ENCODE measurements around the gene GULP1. TPM values are rescaled to one million over a fixed set of nuclear protein-coding genes. Genes with fewer than 3 reads are reported as not detected.
A peak's percentile ranks its signal among the peaks of the same experiment; 100 is the strongest.

GULP1 gene
- polyA plus RNA-seq, 4 donors: 7.1 to 33.7 (median 18.9) TPM

- H3K27ac ChIP-seq (ENCODE audit: low read depth in 1 of 3, low read length in 2 of 3): no peak overlapping the region
- peaks cover 0 to 11% (median 0%) of the 10 kb centered on the region in 3 donors for H3K36me3 ChIP-seq (ENCODE audit: control insufficient read depth in 3 of 3, insufficient read depth in 2 of 3, low read depth in 1 of 3, low read length in 3 of 3)
- no peak overlapping the region for H3K4me3 ChIP-seq (ENCODE audit: low read depth in 1 of 3, low read length in 3 of 3)
- peak in 1 of 2 donors; percentile 1 for DNase-seq
- FAIRE-seq: peak; percentile 89
- H3K27me3 ChIP-seq (ENCODE audit: control insufficient read depth in 3 of 3, insufficient read depth in 3 of 3, low read length in 3 of 3): no peaks in the 10 kb centered on the region
- WGBS, 3 donors: 79 to 96% (median 85%) methylated on average over 1 of the region's 1 CpG
- H3K9me3 ChIP-seq (ENCODE audit: control insufficient read depth in 2 of 2, insufficient read depth in 1 of 2, low read depth in 1 of 2, low read length in 1 of 2): peaks cover 0 to 14% of the 10 kb centered on the region in 2 donors
- no peaks in the 10 kb centered on the region for H3K4me1 ChIP-seq (ENCODE audit: control insufficient read depth in 3 of 3, insufficient read depth in 2 of 3, low read depth in 1 of 3, low read length in 2 of 3)
Measured at GRCh38 chr2:188381614-188382013, 89.9 kb downstream of the GULP1 start.

DNA sequence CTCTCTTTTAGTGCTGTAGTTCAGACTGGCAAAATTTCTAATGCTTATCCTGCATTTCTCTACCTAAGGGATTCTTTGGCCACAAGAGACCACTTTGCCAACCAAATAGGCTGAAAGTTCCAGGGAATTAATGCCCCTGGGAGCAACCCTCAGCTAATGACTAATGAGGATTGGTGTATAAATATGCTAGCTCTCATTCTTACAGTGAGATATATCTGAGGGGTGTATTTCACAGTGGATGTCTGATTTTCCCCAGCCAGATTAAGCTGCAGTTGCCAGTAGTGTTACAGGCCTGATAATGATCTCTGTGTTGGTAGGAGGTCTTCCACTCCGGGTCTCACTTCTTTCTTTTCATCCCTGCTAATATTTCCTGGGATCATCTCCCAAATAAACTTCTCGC, 90.4 kb downstream of the GULP1 start:
- Histone ChIP-seq H3K9me3 (ENCODE audit: control insufficient read depth in 2 of 2, insufficient read depth in 1 of 2, low read depth in 1 of 2, low read length in 1 of 2) (peaks cover 0 to 14% of the 10 kb centered on the region in 2 donors), H3K27ac (ENCODE audit: low read depth in 1 of 3, low read length in 2 of 3) (no peak overlapping the region), H3K36me3 (ENCODE audit: control insufficient read depth in 3 of 3, insufficient read depth in 2 of 3, low read depth in 1 of 3, low read length in 3 of 3) (peaks cover 0 to 13% (median 0%) of the 10 kb centered on the region in 3 donors), H3K4me3 (ENCODE audit: low read depth in 1 of 3, low read length in 3 of 3) (no peak overlapping the region), H3K4me1 (ENCODE audit: control insufficient read depth in 3 of 3, insufficient read depth in 2 of 3, low read depth in 1 of 3, low read length in 2 of 3) (no peaks in the 10 kb centered on the region), H3K27me3 (ENCODE audit: control insufficient read depth in 3 of 3, insufficient read depth in 3 of 3, low read length in 3 of 3) (no peaks in the 10 kb centered on the region)
- no peak for DNase-seq
- WGBS, 3 donors: 70 to 89% (median 83%) methylated on average over 2 of the region's 2 CpGs
- FAIRE-seq: no peak

DNA sequence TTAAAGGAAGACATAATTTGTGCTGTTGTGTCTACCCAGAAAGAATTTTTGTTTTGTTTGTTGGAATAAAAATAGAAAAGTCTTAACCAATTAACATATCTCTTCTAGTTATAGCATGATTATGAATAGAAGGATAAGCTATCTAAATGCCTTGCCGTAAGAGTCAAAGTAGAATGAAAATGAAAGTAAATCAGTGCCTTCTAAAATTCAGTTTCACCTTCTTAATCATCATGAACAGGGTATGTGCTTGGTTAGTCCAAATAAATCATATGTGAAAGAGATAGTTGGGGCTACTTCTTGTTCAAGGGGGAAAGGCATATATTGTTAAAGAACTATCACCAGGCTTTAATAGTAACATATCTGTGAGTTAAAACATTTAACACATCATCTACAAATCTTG, 91.5 kb downstream of the GULP1 start:
- DNase-seq (peak in 1 of 2 donors; percentile 21), FAIRE-seq (no peak)
- Histone ChIP-seq H3K9me3 (ENCODE audit: control insufficient read depth in 2 of 2, insufficient read depth in 1 of 2, low read depth in 1 of 2, low read length in 1 of 2) (peaks cover 0 to 14% of the 10 kb centered on the region in 2 donors), H3K4me3 (ENCODE audit: low read depth in 1 of 3, low read length in 3 of 3) (no peak overlapping the region), H3K27ac (ENCODE audit: low read depth in 1 of 3, low read length in 2 of 3) (no peak overlapping the region), H3K4me1 (ENCODE audit: control insufficient read depth in 3 of 3, insufficient read depth in 2 of 3, low read depth in 1 of 3, low read length in 2 of 3) (no peaks in the 10 kb centered on the region), H3K36me3 (ENCODE audit: control insufficient read depth in 3 of 3, insufficient read depth in 2 of 3, low read depth in 1 of 3, low read length in 3 of 3) (peaks cover 0 to 14% (median 0%) of the 10 kb centered on the region in 3 donors), H3K27me3 (ENCODE audit: control insufficient read depth in 3 of 3, insufficient read depth in 3 of 3, low read length in 3 of 3) (no peaks in the 10 kb centered on the region)
- 10 to 42% (median 25%) methylated on average over 1 of the region's 1 CpG for WGBS, 3 donors

- Histone ChIP-seq H3K4me1 (ENCODE audit: control insufficient read depth in 3 of 3, insufficient read depth in 2 of 3, low read depth in 1 of 3, low read length in 2 of 3) (no peaks in the 10 kb centered on the region), H3K36me3 (ENCODE audit: control insufficient read depth in 3 of 3, insufficient read depth in 2 of 3, low read depth in 1 of 3, low read length in 3 of 3) (peaks cover 0 to 16% (median 0%) of the 10 kb centered on the region in 3 donors), H3K4me3 (ENCODE audit: low read depth in 1 of 3, low read length in 3 of 3) (no peak overlapping the region), H3K27me3 (ENCODE audit: control insufficient read depth in 3 of 3, insufficient read depth in 3 of 3, low read length in 3 of 3) (no peaks in the 10 kb centered on the region), H3K9me3 (ENCODE audit: control insufficient read depth in 2 of 2, insufficient read depth in 1 of 2, low read depth in 1 of 2, low read length in 1 of 2) (peaks cover 0 to 14% of the 10 kb centered on the region in 2 donors), H3K27ac (ENCODE audit: low read depth in 1 of 3, low read length in 2 of 3) (no peak overlapping the region)
- WGBS, 3 donors: 89 to 94% (median 89%) methylated on average over 1 of the region's 1 CpG
- no peak for DNase-seq
- FAIRE-seq: no peak
Measured at GRCh38 chr2:188385857-188386256, 94.2 kb downstream of the GULP1 start.

GRCh38 chr2:188388831-188389230, 97.2 kb downstream of the GULP1 start:
- DNase-seq (no peak), FAIRE-seq (no peak)
- WGBS, 3 donors: 83 to 87% (median 85%) methylated on average over 3 of the region's 3 CpGs
- no peak overlapping the region for H3K27ac ChIP-seq (ENCODE audit: low read depth in 1 of 3, low read length in 2 of 3)
- H3K36me3 ChIP-seq (ENCODE audit: control insufficient read depth in 3 of 3, insufficient read depth in 2 of 3, low read depth in 1 of 3, low read length in 3 of 3): peaks cover 0 to 16% (median 0%) of the 10 kb centered on the region in 3 donors
- H3K4me1 ChIP-seq (ENCODE audit: control insufficient read depth in 3 of 3, insufficient read depth in 2 of 3, low read depth in 1 of 3, low read length in 2 of 3): no peaks in the 10 kb centered on the region
- no peak overlapping the region for H3K4me3 ChIP-seq (ENCODE audit: low read depth in 1 of 3, low read length in 3 of 3)
- H3K27me3 ChIP-seq (ENCODE audit: control insufficient read depth in 3 of 3, insufficient read depth in 3 of 3, low read length in 3 of 3): no peaks in the 10 kb centered on the region
- peaks cover 0 to 17% of the 10 kb centered on the region in 2 donors for H3K9me3 ChIP-seq (ENCODE audit: control insufficient read depth in 2 of 2, insufficient read depth in 1 of 2, low read depth in 1 of 2, low read length in 1 of 2)

- Histone ChIP-seq H3K4me3 (ENCODE audit: low read depth in 1 of 3, low read length in 3 of 3) (no peak overlapping the region), H3K36me3 (ENCODE audit: control insufficient read depth in 3 of 3, insufficient read depth in 2 of 3, low read depth in 1 of 3, low read length in 3 of 3) (peaks cover 0 to 14% (median 0%) of the 10 kb centered on the region in 3 donors), H3K4me1 (ENCODE audit: control insufficient read depth in 3 of 3, insufficient read depth in 2 of 3, low read depth in 1 of 3, low read length in 2 of 3) (no peaks in the 10 kb centered on the region), H3K27me3 (ENCODE audit: control insufficient read depth in 3 of 3, insufficient read depth in 3 of 3, low read length in 3 of 3) (no peaks in the 10 kb centered on the region), H3K27ac (ENCODE audit: low read depth in 1 of 3, low read length in 2 of 3) (no peak overlapping the region), H3K9me3 (ENCODE audit: control insufficient read depth in 2 of 2, insufficient read depth in 1 of 2, low read depth in 1 of 2, low read length in 1 of 2) (peaks cover 0 to 7% of the 10 kb centered on the region in 2 donors)
- FAIRE-seq (no peak), DNase-seq (no peak)
Measured at GRCh38 chr2:188391354-188391753, 99.7 kb downstream of the GULP1 start.

- WGBS, 3 donors: 84 to 88% (median 88%) methylated on average over 4 of the region's 4 CpGs
- Histone ChIP-seq H3K36me3 (ENCODE audit: control insufficient read depth in 3 of 3, insufficient read depth in 2 of 3, low read depth in 1 of 3, low read length in 3 of 3) (peaks cover 0 to 11% (median 0%) of the 10 kb centered on the region in 3 donors), H3K27me3 (ENCODE audit: control insufficient read depth in 3 of 3, insufficient read depth in 3 of 3, low read length in 3 of 3) (no peaks in the 10 kb centered on the region), H3K27ac (ENCODE audit: low read depth in 1 of 3, low read length in 2 of 3) (no peak overlapping the region), H3K9me3 (ENCODE audit: control insufficient read depth in 2 of 2, insufficient read depth in 1 of 2, low read depth in 1 of 2, low read length in 1 of 2) (peaks cover 0 to 7% of the 10 kb centered on the region in 2 donors), H3K4me3 (ENCODE audit: low read depth in 1 of 3, low read length in 3 of 3) (no peak overlapping the region), H3K4me1 (ENCODE audit: control insufficient read depth in 3 of 3, insufficient read depth in 2 of 3, low read depth in 1 of 3, low read length in 2 of 3) (no peaks in the 10 kb centered on the region)
- no peak for FAIRE-seq
- DNase-seq: no peak
Measured at GRCh38 chr2:188394931-188395472, 103.3 kb downstream of the GULP1 start.

DNA sequence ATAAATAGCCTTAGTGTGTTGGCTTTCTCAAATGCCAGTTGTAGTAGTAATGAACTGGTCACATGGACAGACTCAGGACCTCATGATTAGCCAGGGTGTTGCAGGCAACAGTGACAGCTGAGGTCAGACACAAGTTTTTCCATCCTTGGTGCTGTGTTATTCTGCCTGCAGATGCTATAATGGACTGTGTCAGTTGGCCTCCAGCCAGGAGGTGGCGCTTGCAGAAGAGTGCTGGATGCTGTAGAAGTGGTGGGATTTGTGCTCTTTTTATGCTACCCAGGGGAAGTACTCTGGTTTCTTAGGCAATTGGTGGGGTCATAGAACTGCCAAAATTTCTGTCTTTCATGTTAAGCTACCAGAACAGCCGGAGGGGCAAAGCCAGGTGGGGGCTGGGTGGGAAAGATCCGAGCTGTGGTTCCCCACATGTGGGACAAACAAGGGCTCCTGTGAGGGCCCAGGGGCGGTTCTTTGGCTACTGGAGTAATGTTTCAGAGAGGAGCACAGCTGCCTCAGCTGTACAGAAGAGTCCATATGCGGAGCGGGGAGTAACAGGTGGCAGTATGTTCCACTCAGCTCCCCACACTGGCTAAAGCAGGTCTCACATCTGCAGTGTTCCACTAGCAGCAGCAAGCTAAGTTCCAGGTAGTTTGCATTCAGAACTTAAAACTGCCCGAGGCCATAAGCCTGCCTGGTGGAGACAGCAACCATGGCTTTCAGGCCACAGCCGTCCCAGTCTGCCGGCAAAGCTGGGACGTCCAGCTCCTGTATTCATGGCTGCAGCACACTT, 104.4 kb downstream of the GULP1 start:
- DNase-seq: no peak
- Histone ChIP-seq H3K27me3 (ENCODE audit: control insufficient read depth in 3 of 3, insufficient read depth in 3 of 3, low read length in 3 of 3) (no peaks in the 10 kb centered on the region), H3K4me1 (ENCODE audit: control insufficient read depth in 3 of 3, insufficient read depth in 2 of 3, low read depth in 1 of 3, low read length in 2 of 3) (no peaks in the 10 kb centered on the region), H3K4me3 (ENCODE audit: low read depth in 1 of 3, low read length in 3 of 3) (no peak overlapping the region), H3K27ac (ENCODE audit: low read depth in 1 of 3, low read length in 2 of 3) (no peak overlapping the region), H3K9me3 (ENCODE audit: control insufficient read depth in 2 of 2, insufficient read depth in 1 of 2, low read depth in 1 of 2, low read length in 1 of 2) (peaks cover 0 to 7% of the 10 kb centered on the region in 2 donors), H3K36me3 (ENCODE audit: control insufficient read depth in 3 of 3, insufficient read depth in 2 of 3, low read depth in 1 of 3, low read length in 3 of 3) (peaks cover 0 to 11% (median 0%) of the 10 kb centered on the region in 3 donors)
- 90 to 98% (median 91%) methylated on average over 10 of the region's 10 CpGs for WGBS, 3 donors
- FAIRE-seq: no peak

All from small intestine (tissue), 7 donors.